ENCODE measurements around the gene SH3RF3. TPM values are rescaled to one million over a fixed set of nuclear protein-coding genes. Genes with fewer than 3 reads are reported as not detected.

SH3RF3 gene
- total and polyA plus RNA-seq, 9 of the 15 experiments (the other 6 are each of a cell fraction or from before 2014, with no cell fraction given) = 0.02 TPM; not detected in 8

- Histone ChIP-seq H4K20me1 (replicated peaks; ENCODE audit: control insufficient read depth, insufficient read depth, low read length) (no peaks in the 10 kb centered on the region), H3K9ac (ENCODE audit: insufficient read depth in 1 of 2, low read depth in 2 of 2, low read length in 2 of 2) (no peak overlapping the region), H3K9me1 (ENCODE audit: control insufficient read depth, insufficient read depth, low read length) (no peaks in the 10 kb centered on the region), H3K4me2 (ENCODE audit: insufficient read depth, low read length) (no peak overlapping the region), H3K27me3 (ENCODE audit: control insufficient read depth in 2 of 2, insufficient read depth in 2 of 2, low read length in 2 of 2) (peaks cover 17 to 53% of the 10 kb centered on the region in 2 experiments), H3K4me1 (replicated peaks in 1 of 2; ENCODE audit: control insufficient read depth in 2 of 2, insufficient read depth in 2 of 2, low read length in 2 of 2) (no peaks in the 10 kb centered on the region), H3K36me3 (ENCODE audit: control insufficient read depth, insufficient read depth, low read length) (no peaks in the 10 kb centered on the region), H3K4me3 (no peak overlapping the region), H3K79me2 (ENCODE audit: control insufficient read depth, insufficient read depth, low read length) (no peaks in the 10 kb centered on the region), H2AFZ (ENCODE audit: low read depth, low read length) (no peak overlapping the region), H3K9me3 (replicated peaks; ENCODE audit: control insufficient read depth, insufficient read depth, low read depth, low read length) (no peaks in the 10 kb centered on the region), H3K27ac (ENCODE audit: extremely low read depth, low read depth, low read length) (no peak overlapping the region)
- TF ChIP-seq ZMIZ1 (IDR thresholded peaks at IDR 0.05; ENCODE audit: low read depth in 2 of 2, low read length in 2 of 2) = no peak
- TF ChIP-seq ILF3 (IDR thresholded peaks at IDR 0.05; ENCODE audit: borderline replicate concordance) = no peak
- TF ChIP-seq BRD9 (IDR thresholded peaks at IDR 0.05; ENCODE audit: low read depth, partially characterized antibody) = no peak
- no peak for TF ChIP-seq PHF21A (IDR thresholded peaks at IDR 0.05; ENCODE audit: borderline replicate concordance, low read depth)
- TF ChIP-seq MIER1 (IDR thresholded peaks at IDR 0.05; ENCODE audit: low read depth) = no peak
- TF ChIP-seq HDAC2 (IDR thresholded peaks at IDR 0.05) = no peak
- no peak for TF ChIP-seq BCLAF1 (IDR thresholded peaks at IDR 0.05; ENCODE audit: borderline replicate concordance in 1 of 2, control insufficient read depth in 1 of 2, low read depth in 2 of 2, low read length in 1 of 2)
- no peak for TF ChIP-seq FOXO4 (CRISPR knock-in tag; IDR thresholded peaks at IDR 0.05)
- no peak for TF ChIP-seq ZBTB12 (CRISPR knock-in tag; IDR thresholded peaks at IDR 0.05)
- TF ChIP-seq NKRF (IDR thresholded peaks at IDR 0.05; ENCODE audit: borderline replicate concordance) = no peak
- no TSS peak for BruUV-seq (replicated peaks)
- ChIA-PET POLR2A (no interaction called here), CTCF (ENCODE audit: low intra/inter-chr PET ratio) (no interaction called here)
- FAIRE-seq (no peak), DNase-seq (ENCODE audit: extremely low read depth in 1 of 4, low spot score in 3 of 4) (no peak), ATAC-seq (no peak)
- intact Hi-C loops (cut with micrococcal nuclease) (no loop called here), in situ Hi-C loops (cut with MboI) (no loop called here)
- 1% methylated on average over 8 of the region's 8 CpGs for WGBS (ENCODE audit: insufficient coverage, low coverage, missing lambda C conversion rate)
Observed at GRCh38 chr2:109141727-109142283, 12.8 kb downstream of the SH3RF3 start.
